ENCODE measurements around the gene IRAK1BP1.

DNA sequence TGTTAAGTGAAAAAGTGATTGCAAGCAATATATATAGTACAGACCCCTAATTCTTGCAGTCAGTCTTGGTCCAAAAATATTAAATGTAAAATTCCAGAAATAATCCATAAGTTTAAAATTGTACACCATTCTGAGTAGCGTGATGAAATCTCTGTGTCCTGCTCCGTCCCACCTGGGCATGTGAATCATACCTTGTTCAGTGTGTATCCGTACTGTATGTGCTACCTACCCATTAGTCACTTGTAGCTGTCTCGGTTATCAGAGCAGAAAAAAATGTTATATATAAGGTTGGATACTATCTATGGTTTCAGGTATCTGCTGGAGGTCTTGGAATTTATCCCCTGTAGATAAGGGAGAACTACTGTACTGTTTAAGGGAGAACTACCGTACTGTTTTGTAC, 16.3 kb downstream of the IRAK1BP1 start:
- TF ChIP-seq SP1 (IDR thresholded peaks at IDR 0.05; ENCODE audit: low read depth, low read length): no peak
- TF ChIP-seq, protein P1, sequence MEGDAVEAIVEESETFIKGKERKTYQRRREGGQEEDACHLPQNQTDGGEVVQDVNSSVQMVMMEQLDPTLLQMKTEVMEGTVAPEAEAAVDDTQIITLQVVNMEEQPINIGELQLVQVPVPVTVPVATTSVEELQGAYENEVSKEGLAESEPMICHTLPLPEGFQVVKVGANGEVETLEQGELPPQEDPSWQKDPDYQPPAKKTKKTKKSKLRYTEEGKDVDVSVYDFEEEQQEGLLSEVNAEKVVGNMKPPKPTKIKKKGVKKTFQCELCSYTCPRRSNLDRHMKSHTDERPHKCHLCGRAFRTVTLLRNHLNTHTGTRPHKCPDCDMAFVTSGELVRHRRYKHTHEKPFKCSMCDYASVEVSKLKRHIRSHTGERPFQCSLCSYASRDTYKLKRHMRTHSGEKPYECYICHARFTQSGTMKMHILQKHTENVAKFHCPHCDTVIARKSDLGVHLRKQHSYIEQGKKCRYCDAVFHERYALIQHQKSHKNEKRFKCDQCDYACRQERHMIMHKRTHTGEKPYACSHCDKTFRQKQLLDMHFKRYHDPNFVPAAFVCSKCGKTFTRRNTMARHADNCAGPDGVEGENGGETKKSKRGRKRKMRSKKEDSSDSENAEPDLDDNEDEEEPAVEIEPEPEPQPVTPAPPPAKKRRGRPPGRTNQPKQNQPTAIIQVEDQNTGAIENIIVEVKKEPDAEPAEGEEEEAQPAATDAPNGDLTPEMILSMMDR (IDR thresholded peaks at IDR 0.05 in 2 of 3, conservative IDR thresholded peaks at IDR 0.05 in 1 of 3; ENCODE audit: control insufficient read depth in 2 of 3, extremely low read depth in 1 of 3, insufficient read depth in 1 of 3, low read depth in 3 of 3, low read length in 3 of 3): no peak
- no peak for TF ChIP-seq JUNB (IDR thresholded peaks at IDR 0.05)
- no peak for TF ChIP-seq CHD4 (IDR thresholded peaks at IDR 0.05)
- no peak for TF ChIP-seq ZNF384 (IDR thresholded peaks at IDR 0.05; ENCODE audit: borderline replicate concordance, low read depth, low read length)
- no peak for TF ChIP-seq CHD2 (IDR thresholded peaks at IDR 0.05; ENCODE audit: borderline replicate concordance, low read depth, low read length)
- TF ChIP-seq EP300 (IDR thresholded peaks at IDR 0.05; ENCODE audit: borderline replicate concordance in 1 of 2, control insufficient read depth in 1 of 2, low read depth in 2 of 2, low read length in 2 of 2): no peak
- TF ChIP-seq, protein P2, sequence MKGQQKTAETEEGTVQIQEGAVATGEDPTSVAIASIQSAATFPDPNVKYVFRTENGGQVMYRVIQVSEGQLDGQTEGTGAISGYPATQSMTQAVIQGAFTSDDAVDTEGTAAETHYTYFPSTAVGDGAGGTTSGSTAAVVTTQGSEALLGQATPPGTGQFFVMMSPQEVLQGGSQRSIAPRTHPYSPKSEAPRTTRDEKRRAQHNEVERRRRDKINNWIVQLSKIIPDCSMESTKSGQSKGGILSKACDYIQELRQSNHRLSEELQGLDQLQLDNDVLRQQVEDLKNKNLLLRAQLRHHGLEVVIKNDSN (IDR thresholded peaks at IDR 0.05; ENCODE audit: borderline replicate concordance, extremely low read length, insufficient read depth, low read depth, low read length): no peak
- TF ChIP-seq CEBPB (IDR thresholded peaks at IDR 0.05; ENCODE audit: borderline replicate concordance in 1 of 2, low read depth in 2 of 2, low read length in 2 of 2): no peak
